IMR-90 (cell line): ENCODE measurements around the gene RTN3. TPM values are rescaled to one million over a fixed set of nuclear protein-coding genes. Genes with fewer than 3 reads are reported as not detected.

Experiments used
- ATAC-seq: fragments of 200-7000 bp; cut with Tn5 transposase; 2 replicates; pipeline ENCODE4 v1.9.1; 2020; ENCODE audit warnings: low read depth, mild to moderate bottlenecking, moderate library complexity
- BruUV-seq: library from RNA; stranded (reverse); fragments of 400-500 nt; replicated peaks from 2 replicates; lab custom pipeline; 2021; lab: Mats Ljungman, UMichigan
- CTCF ChIA-PET: fragments of 300-600 bp; formaldehyde crosslinking; extraction: SDS; loops from one replicate; lab custom pipeline; 2021; ENCODE audit warnings: antibody characterized with exemption; lab: Yijun Ruan, JAX
- POLR2A ChIA-PET: fragments of 300-600 bp; sonication (Branson Sonifier 250); formaldehyde crosslinking; loops from one replicate; lab custom pipeline; 2022; ENCODE audit warnings: antibody characterized with exemption; ENCODE audit not compliant: unreplicated experiment; lab: Charles Lee
- DNase-seq: peaks from one replicate; pipeline ENCODE4 v3.0.0; 2013
- H2AFZ ChIP-seq: replicated peaks from 2 replicates; pipeline ENCODE3; 2013; ENCODE audit warnings: low read length, mild to moderate bottlenecking; ENCODE audit not compliant: poor library complexity
- H2AK5ac ChIP-seq: 2 replicates; pipeline ENCODE4 v1.6.1; 2013; ENCODE audit warnings: low read depth, low read length, inconsistent platforms
- H2AK9ac ChIP-seq: replicated peaks from 2 replicates; pipeline ENCODE3; 2013; ENCODE audit warnings: mild to moderate bottlenecking, low read depth, low read length, moderate library complexity; ENCODE audit not compliant: poor library complexity
- H2BK120ac ChIP-seq: 2 replicates; pipeline ENCODE4 v1.6.1; 2013; ENCODE audit warnings: low read depth, low read length, inconsistent platforms
- H2BK15ac ChIP-seq: 3 replicates; pipeline ENCODE4 v1.6.1; 2013; ENCODE audit warnings: low read depth, low read length, inconsistent platforms
- H2BK20ac ChIP-seq: 2 replicates; pipeline ENCODE4 v1.6.1; 2013; ENCODE audit warnings: low read depth, mild to moderate bottlenecking, inconsistent platforms, low read length, moderate library complexity
- H2BK5ac ChIP-seq: 2 replicates; pipeline ENCODE4 v1.6.1; 2013; ENCODE audit warnings: mild to moderate bottlenecking, low read depth, low read length, inconsistent platforms; ENCODE audit not compliant: poor library complexity, severe bottlenecking
- H3K14ac ChIP-seq: replicated peaks from 2 replicates; pipeline ENCODE4 v1.6.1; 2013; ENCODE audit warnings: low read depth, low read length, inconsistent platforms
- H3K18ac ChIP-seq: 2 replicates; pipeline ENCODE4 v1.6.1; 2013; ENCODE audit warnings: low read depth, low read length, control low read depth
- H3K23ac ChIP-seq: 2 replicates; pipeline ENCODE4 v1.6.1; 2013; ENCODE audit warnings: low read depth, low read length, inconsistent platforms
- H3K27ac ChIP-seq: 2 replicates; pipeline ENCODE4 v1.5.1; 2013; ENCODE audit warnings: mild to moderate bottlenecking, control low read depth, low read length; ENCODE audit not compliant: insufficient read depth
- H3K27me3 ChIP-seq: 2 replicates; pipeline ENCODE4 v1.6.1; 2013; ENCODE audit warnings: low read length; ENCODE audit not compliant: control insufficient read depth, insufficient read depth
- H3K36me3 ChIP-seq: 2 replicates; pipeline ENCODE4 v1.6.1; 2013; ENCODE audit warnings: low read length, mixed read lengths; ENCODE audit not compliant: control insufficient read depth, insufficient read depth
- H3K4ac ChIP-seq: 2 replicates; pipeline ENCODE4 v1.6.1; 2013; ENCODE audit warnings: low read depth, low read length, inconsistent platforms
- H3K4me1 ChIP-seq: 2 replicates; pipeline ENCODE4 v1.6.1; 2013; ENCODE audit warnings: low read length, mixed read lengths; ENCODE audit not compliant: control insufficient read depth, insufficient read depth
- H3K4me2 ChIP-seq: 2 replicates; pipeline ENCODE4 v1.6.1; 2013; ENCODE audit warnings: low read depth, mild to moderate bottlenecking, control low read depth, low read length, moderate library complexity
- H3K4me3 ChIP-seq: 2 replicates; pipeline ENCODE4 v1.5.1; 2013; ENCODE audit warnings: low read depth, mild to moderate bottlenecking, control low read depth, low read length, moderate library complexity; ENCODE audit not compliant: insufficient read depth
- H3K56ac ChIP-seq: 2 replicates; pipeline ENCODE4 v1.6.1; 2013; ENCODE audit warnings: low read length, inconsistent platforms; ENCODE audit not compliant: insufficient read depth; ENCODE audit errors: extremely low read depth
- H3K79me1 ChIP-seq, 2 experiments: 2 replicates each; pipeline ENCODE4 v1.6.1; 2013; ENCODE audit warnings: low read length in 2 of 2, inconsistent platforms in 1 of 2, low read depth in 1 of 2
- H3K9ac ChIP-seq: 2 replicates; pipeline ENCODE4 v1.6.1; 2013; ENCODE audit warnings: low read depth, low read length, control low read depth
- H3K9me1 ChIP-seq: 2 replicates; pipeline ENCODE4 v1.6.1; 2013; ENCODE audit warnings: low read length, inconsistent platforms; ENCODE audit not compliant: insufficient read depth
- H3K9me3 ChIP-seq: 2 replicates; pipeline ENCODE4 v1.6.1; 2013; ENCODE audit warnings: low read length; ENCODE audit not compliant: control insufficient read depth, insufficient read depth
- H4K20me1 ChIP-seq: 2 replicates; pipeline ENCODE4 v1.6.1; 2013; ENCODE audit warnings: low read length, inconsistent platforms; ENCODE audit not compliant: insufficient read depth
- H4K5ac ChIP-seq: 2 replicates; pipeline ENCODE4 v1.6.1; 2013; ENCODE audit warnings: mild to moderate bottlenecking, low read depth, low read length, control low read depth
- H4K8ac ChIP-seq, 2 experiments: 2 replicates each; pipeline ENCODE4 v1.6.1; 2013; ENCODE audit warnings: low read depth in 2 of 2, low read length in 2 of 2, control low read depth in 1 of 2, inconsistent platforms in 1 of 2
- H4K91ac ChIP-seq: 2 replicates; pipeline ENCODE4 v1.6.1; 2013; ENCODE audit warnings: low read depth, low read length, inconsistent platforms; ENCODE audit not compliant: insufficient read depth
- FOS ChIP-seq: fragments of 150-350 bp; IDR thresholded peaks from 2 replicates; pipeline ENCODE4 v1.6.1; 2016; ENCODE audit warnings: low read depth, low read length
- POLR2A ChIP-seq: IDR thresholded peaks from 2 replicates; pipeline ENCODE4 v1.6.1; 2012; ENCODE audit warnings: mild to moderate bottlenecking, low read depth, low read length
- WGBS, 2 experiments: methylation state at CpG; one replicate each; pipeline versions ENCODE4 v1.1.5 to v1.1.7; 2013; ENCODE audit warnings: missing lambda C conversion rate in 2 of 2; ENCODE audit not compliant: insufficient read length in 1 of 2; ENCODE audit errors: extremely low coverage in 2 of 2; 5-methylcytosine and 5-hydroxymethylcytosine counted together
- dilution Hi-C: fragments of 300-500 bp; cut with HindIII; formaldehyde crosslinking; loops from one replicate; pipeline ENCODE4 v1.14.3; 2018; ENCODE audit warnings: low sequenced_read_pairs; ENCODE audit not compliant: unreplicated experiment
- in situ Hi-C: fragments of 300-500 bp; cut with MboI; formaldehyde crosslinking; loops from 3 replicates; pipeline ENCODE4 v1.14.3; 2019; ENCODE audit warnings: low sequenced_read_pairs, inconsistent platforms, mixed read lengths
- intact Hi-C: fragments of 100-400 bp; cut with micrococcal nuclease; formaldehyde crosslinking; loops from 2 replicates; pipeline ENCODE4 v1.10.0; 2022
- polyA plus RNA-seq, 3 experiments: library from polyadenylated mRNA; depleted of rRNA; stranded (reverse); fragments of >200 nt; gene quantifications; 2 replicates each; pipeline ENCODE4 v1.2.3, GENCODE V29; 2012; ENCODE audit warnings: low replicate concordance in 1 of 3
- total RNA-seq: library from RNA; depleted of rRNA; stranded (reverse); fragments of >200 nt; gene quantifications from 2 replicates; pipeline ENCODE4 v1.2.3, GENCODE V29; 2012

Gene RTN3
- total and polyA plus RNA-seq, 2 of the 4 experiments (the other 2 are of a cell fraction): 31.2 to 64.6 TPM

DNA sequence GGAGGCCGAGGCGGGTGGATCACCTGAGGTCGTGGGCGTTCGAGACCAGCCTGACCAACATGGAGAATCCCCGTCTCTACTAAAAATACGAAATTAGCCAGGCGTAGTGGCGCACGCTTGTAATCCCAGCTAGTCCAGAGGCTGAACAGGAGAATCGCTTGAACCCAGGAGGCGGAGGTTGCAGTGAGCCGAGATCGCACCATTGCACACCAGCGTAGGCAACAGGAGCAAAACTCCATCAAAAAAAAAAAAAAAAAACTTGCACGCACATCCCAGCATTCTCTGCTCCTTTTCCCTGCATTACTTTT lies 9.2 kb upstream of the RTN3 start:
- CTCF ChIA-PET: no interaction called here
- no peak for ATAC-seq
- peak overlapping the region; percentile 94 for H2AFZ ChIP-seq
- H2BK120ac ChIP-seq: no peak overlapping the region
- no peak overlapping the region for H2BK5ac ChIP-seq
- dilution Hi-C loops (no loop called here), in situ Hi-C loops (loop anchor here (25.0 kb wide), 1 partner anchor 785 kb away; the partner anchor contains the start of gene SLC3A2), intact Hi-C loops (no loop called here)
- H2AK5ac ChIP-seq: no peak overlapping the region
- peak overlapping the region; percentile 59 for H2AK9ac ChIP-seq
- no peaks in the 10 kb centered on the region for H3K36me3 ChIP-seq
- POLR2A ChIA-PET: no interaction called here
- no peaks in the 10 kb centered on the region for H3K27me3 ChIP-seq
- no peak overlapping the region for H3K14ac ChIP-seq
- H4K8ac ChIP-seq: peak overlapping the region in 1 of 2 experiments; percentile 65; a peak in 2 of 4 replicates
- no peak overlapping the region; the same call in 1 of the 2 replicates for H3K4me2 ChIP-seq
- H4K91ac ChIP-seq: no peak overlapping the region
- H3K4me1 ChIP-seq: peaks cover 13% of the 10 kb centered on the region
- no peak overlapping the region for H3K4me3 ChIP-seq
- no peak for DNase-seq
- peak overlapping the region; percentile 98; the same call in 1 of the 2 replicates for H4K5ac ChIP-seq
- H3K9me1 ChIP-seq: peaks cover 3% of the 10 kb centered on the region; the same call in 1 of the 2 replicates
- no peak overlapping the region for H3K27ac ChIP-seq
- WGBS, 2 experiments: 91% methylated on average over 9 of the region's 16 CpGs; no CpG with 5 or more reads in 1 of the 2 experiments
- no peak overlapping the region for H3K18ac ChIP-seq
- H2BK20ac ChIP-seq: no peak overlapping the region
- no peak for TF ChIP-seq POLR2A
- no peak for TF ChIP-seq FOS
- no peak overlapping the region for H3K9ac ChIP-seq
- BruUV-seq: no TSS peak
- peaks cover 5 to 12% of the 10 kb centered on the region in 2 experiments; a peak in 2 of 4 replicates for H3K79me1 ChIP-seq
- peak overlapping the region; percentile 89 for H3K4ac ChIP-seq
- H2BK15ac ChIP-seq: no peak overlapping the region
- peaks cover 11% of the 10 kb centered on the region for H4K20me1 ChIP-seq
- no peak overlapping the region for H3K23ac ChIP-seq
- H3K9me3 ChIP-seq: no peaks in the 10 kb centered on the region
- H3K56ac ChIP-seq: no peak overlapping the region
